ENCODE measurements around the gene TEX44.
"Not testable (repeated sequence)": the region's sequence is repeated elsewhere in the genome, so short reads cannot be mapped to it uniquely, and the experiment has no call there.

Gene TEX44

GRCh38 chr2:231592636-231593145, at the start of gene TEX44:
Gene TEX44 (plus strand): TSS chr2:231592864. CDS start chr2:231592952, 88 bp downstream.
- DNase-seq (ENCODE audit: low spot score): no peak

- peak; percentile 15 for DNase-seq (ENCODE audit: low spot score)
Observed at GRCh38 chr2:231545105-231545902, 47.4 kb upstream of the TEX44 start.

- no peak for DNase-seq (ENCODE audit: low spot score)
Observed at GRCh38 chr2:231546014-231546715, 46.5 kb upstream of the TEX44 start.

- no peak for DNase-seq (ENCODE audit: low spot score)
Observed at GRCh38 chr2:231547315-231548110, 45.2 kb upstream of the TEX44 start.

GRCh38 chr2:231548752-231549151, 43.9 kb upstream of the TEX44 start:
- no peak for DNase-seq (ENCODE audit: low spot score)

GRCh38 chr2:231549446-231550239, 43.0 kb upstream of the TEX44 start:
- DNase-seq (ENCODE audit: low spot score): no peak

- no peak for DNase-seq (ENCODE audit: low spot score)
Observed at GRCh38 chr2:231552752-231553151, 39.9 kb upstream of the TEX44 start.

GRCh38 chr2:231554327-231554726, 38.3 kb upstream of the TEX44 start:
- no peak for DNase-seq (ENCODE audit: low spot score)

- peak; percentile 70 for DNase-seq (ENCODE audit: low spot score)
Observed at GRCh38 chr2:231554748-231555545, 37.7 kb upstream of the TEX44 start.

GRCh38 chr2:231556496-231556895, 36.2 kb upstream of the TEX44 start:
- DNase-seq (ENCODE audit: low spot score): not testable (repeated sequence)

GRCh38 chr2:231556981-231557380, 35.7 kb upstream of the TEX44 start:
- no peak for DNase-seq (ENCODE audit: low spot score)

- peak; percentile 93 for DNase-seq (ENCODE audit: low spot score)
Observed at GRCh38 chr2:231557571-231558217, 35.0 kb upstream of the TEX44 start.

GRCh38 chr2:231563378-231563961, 29.2 kb upstream of the TEX44 start:
- DNase-seq (ENCODE audit: low spot score): peak; percentile 91

GRCh38 chr2:231565887-231566594, 26.6 kb upstream of the TEX44 start:
- DNase-seq (ENCODE audit: low spot score): no peak

- DNase-seq (ENCODE audit: low spot score): no peak
Observed at GRCh38 chr2:231567159-231567558, 25.5 kb upstream of the TEX44 start.

GRCh38 chr2:231568098-231568784, 24.4 kb upstream of the TEX44 start:
- DNase-seq (ENCODE audit: low spot score): no peak

GRCh38 chr2:231568785-231569435, 23.8 kb upstream of the TEX44 start:
- DNase-seq (ENCODE audit: low spot score): no peak

GRCh38 chr2:231570915-231571314, 21.7 kb upstream of the TEX44 start:
- DNase-seq (ENCODE audit: low spot score): not testable (repeated sequence)
